Measurements from ENCODE around the gene PALM.

DNA sequence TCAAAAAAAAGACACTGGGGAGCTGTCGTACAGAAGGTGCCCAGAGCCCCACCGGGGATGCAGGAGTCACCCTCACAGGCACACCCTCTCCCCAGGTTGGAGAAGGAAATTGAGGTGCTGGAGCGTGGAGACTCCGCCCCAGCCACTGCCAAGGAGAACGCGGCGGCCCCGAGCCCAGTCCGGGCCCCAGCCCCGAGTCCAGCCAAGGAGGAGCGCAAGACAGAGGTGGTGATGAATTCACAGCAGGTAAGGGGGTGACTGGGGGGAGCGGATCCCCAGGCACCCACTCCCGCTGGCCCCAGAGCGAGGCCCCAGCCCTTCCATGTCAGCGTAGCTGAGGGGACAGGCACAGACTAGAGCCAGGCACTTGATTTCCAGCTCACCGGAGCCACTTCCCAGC lies 22.3 kb downstream of the PALM start:
- no peak for TF ChIP-seq POLR2AphosphoS5 (IDR thresholded peaks at IDR 0.05; ENCODE audit: low read depth, low read length)
- TF ChIP-seq POLR2A (IDR thresholded peaks at IDR 0.05; ENCODE audit: low read depth, low read length) = no peak
- no peak for TF ChIP-seq TAF1 (IDR thresholded peaks at IDR 0.05; ENCODE audit: borderline replicate concordance, low read depth, low read length)

All from GM12892 (cell line).